ENCODE measurements around the gene ZNF606. TPM values are rescaled to one million over a fixed set of nuclear protein-coding genes. Genes with fewer than 3 reads are reported as not detected.

The ZNF606 gene
- total RNA-seq, 1 experiment from 2014 or later = 23.5 TPM

DNA sequence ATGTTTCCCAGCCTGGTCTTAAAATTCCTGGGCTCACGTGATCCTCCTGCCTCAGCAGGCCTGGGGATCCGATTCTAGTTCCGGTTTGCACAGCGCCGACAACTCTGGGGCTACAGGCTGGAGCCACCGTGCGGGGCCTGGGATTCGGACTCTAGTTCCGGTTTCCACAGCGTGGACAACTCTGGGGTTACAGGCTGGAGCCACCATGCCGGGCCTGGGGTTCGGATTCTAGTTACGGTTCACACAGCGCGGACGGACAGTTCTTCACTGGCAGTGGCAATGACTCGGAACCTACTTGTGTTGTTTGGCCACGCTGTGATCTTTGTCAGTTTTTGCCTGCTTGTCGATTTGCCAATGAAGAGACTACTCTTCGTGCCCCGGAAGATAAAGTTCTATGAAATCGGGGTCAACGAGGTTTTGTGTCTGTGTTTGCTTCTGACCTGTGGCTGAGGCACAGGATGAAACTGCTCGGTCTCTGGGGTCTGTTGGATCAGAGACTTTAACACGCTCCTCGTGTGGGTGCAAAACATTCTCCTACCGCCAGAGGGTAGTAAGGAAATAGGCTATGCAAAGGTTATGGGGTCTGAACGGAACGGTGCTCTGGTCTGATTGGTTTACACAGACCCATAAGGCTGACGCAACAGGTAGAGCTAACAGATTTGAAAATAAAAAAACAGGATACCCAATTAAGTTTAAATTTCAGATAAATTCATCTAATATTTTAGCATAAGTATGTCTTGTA, 19.1 kb upstream of the ZNF606 start:
- Mint-ChIP-seq H3K9me3 (ENCODE audit: low read depth, unreplicated experiment) (peaks cover 13% of the 10 kb centered on the region), H3K27me3 (ENCODE audit: unreplicated experiment) (no peaks in the 10 kb centered on the region), H3K4me3 (ENCODE audit: low read depth, unreplicated experiment) (no peak overlapping the region), H3K36me3 (ENCODE audit: insufficient read depth, unreplicated experiment) (no peaks in the 10 kb centered on the region), H3K27ac (ENCODE audit: unreplicated experiment) (no peak overlapping the region), H3K4me1 (ENCODE audit: low read depth, unreplicated experiment) (no peaks in the 10 kb centered on the region)
- TF ChIP-seq, protein P1, sequence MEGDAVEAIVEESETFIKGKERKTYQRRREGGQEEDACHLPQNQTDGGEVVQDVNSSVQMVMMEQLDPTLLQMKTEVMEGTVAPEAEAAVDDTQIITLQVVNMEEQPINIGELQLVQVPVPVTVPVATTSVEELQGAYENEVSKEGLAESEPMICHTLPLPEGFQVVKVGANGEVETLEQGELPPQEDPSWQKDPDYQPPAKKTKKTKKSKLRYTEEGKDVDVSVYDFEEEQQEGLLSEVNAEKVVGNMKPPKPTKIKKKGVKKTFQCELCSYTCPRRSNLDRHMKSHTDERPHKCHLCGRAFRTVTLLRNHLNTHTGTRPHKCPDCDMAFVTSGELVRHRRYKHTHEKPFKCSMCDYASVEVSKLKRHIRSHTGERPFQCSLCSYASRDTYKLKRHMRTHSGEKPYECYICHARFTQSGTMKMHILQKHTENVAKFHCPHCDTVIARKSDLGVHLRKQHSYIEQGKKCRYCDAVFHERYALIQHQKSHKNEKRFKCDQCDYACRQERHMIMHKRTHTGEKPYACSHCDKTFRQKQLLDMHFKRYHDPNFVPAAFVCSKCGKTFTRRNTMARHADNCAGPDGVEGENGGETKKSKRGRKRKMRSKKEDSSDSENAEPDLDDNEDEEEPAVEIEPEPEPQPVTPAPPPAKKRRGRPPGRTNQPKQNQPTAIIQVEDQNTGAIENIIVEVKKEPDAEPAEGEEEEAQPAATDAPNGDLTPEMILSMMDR (IDR thresholded peaks at IDR 0.05; ENCODE audit: unreplicated experiment) = no peak
- CTCF ChIA-PET = no interaction called here
- intact Hi-C loops (cut with micrococcal nuclease; ENCODE audit: unreplicated experiment) = no loop called here
- no peak for DNase-seq
- no TSS peak for BruUV-seq (replicated peaks)

DNA sequence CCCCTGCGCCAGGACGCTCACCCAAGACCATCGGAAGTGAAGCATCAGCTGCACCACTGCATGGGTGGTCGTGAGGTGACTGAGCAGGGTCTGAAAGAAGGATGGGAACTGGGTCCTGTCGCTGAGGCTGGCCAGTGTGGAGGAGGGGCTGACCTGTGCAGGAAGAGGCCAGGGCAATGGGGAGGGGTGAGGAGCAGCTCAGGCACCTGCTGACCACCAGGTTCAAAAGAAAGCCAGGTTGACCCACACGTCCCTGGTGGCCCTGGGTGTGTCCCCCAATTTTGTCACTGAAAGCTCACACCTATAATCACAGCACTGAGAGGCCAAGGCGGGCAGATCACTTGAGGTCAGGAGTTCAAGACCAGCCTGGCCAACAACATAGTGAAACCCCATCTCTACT, 17.5 kb upstream of the ZNF606 start:
- H3K9me3 Mint-ChIP-seq (ENCODE audit: low read depth, unreplicated experiment) = peaks cover 14% of the 10 kb centered on the region
- no peak overlapping the region for H3K27ac Mint-ChIP-seq (ENCODE audit: unreplicated experiment)
- no peak for DNase-seq
- CTCF ChIA-PET = no interaction called here
- TF ChIP-seq, protein P1 (IDR thresholded peaks at IDR 0.05; ENCODE audit: unreplicated experiment) = no peak
- H3K27me3 Mint-ChIP-seq (ENCODE audit: unreplicated experiment) = no peaks in the 10 kb centered on the region
- no peaks in the 10 kb centered on the region for H3K36me3 Mint-ChIP-seq (ENCODE audit: insufficient read depth, unreplicated experiment)
- H3K4me3 Mint-ChIP-seq (ENCODE audit: low read depth, unreplicated experiment) = no peak overlapping the region
- intact Hi-C loops (cut with micrococcal nuclease; ENCODE audit: unreplicated experiment) = no loop called here
- BruUV-seq (replicated peaks) = no TSS peak
- no peaks in the 10 kb centered on the region for H3K4me1 Mint-ChIP-seq (ENCODE audit: low read depth, unreplicated experiment)

DNA sequence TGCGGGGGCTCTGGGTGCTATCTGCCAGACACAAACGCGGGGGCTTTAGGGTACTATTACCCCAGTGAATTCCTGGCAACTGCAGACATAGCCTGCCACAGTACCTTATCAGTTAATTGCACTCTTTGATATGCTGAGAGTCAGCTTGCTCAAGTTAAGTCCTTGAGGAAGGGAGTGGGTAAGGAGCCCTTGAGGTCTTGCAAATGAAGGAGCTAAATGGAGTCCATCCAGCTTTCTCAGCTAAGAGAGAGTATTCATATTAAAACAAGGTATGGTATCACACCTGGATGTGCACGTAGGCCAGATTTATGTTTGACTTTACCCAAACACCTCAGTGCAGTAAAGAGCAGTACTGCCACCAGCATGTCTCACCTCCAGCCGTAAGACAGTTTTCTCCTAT, 11.5 kb upstream of the ZNF606 start:
- peaks cover 21% of the 10 kb centered on the region for H3K9me3 Mint-ChIP-seq (ENCODE audit: low read depth, unreplicated experiment)
- intact Hi-C loops (cut with micrococcal nuclease; ENCODE audit: unreplicated experiment) = no loop called here
- H3K27ac Mint-ChIP-seq (ENCODE audit: unreplicated experiment) = no peak overlapping the region
- CTCF ChIA-PET = no interaction called here
- no peaks in the 10 kb centered on the region for H3K4me1 Mint-ChIP-seq (ENCODE audit: low read depth, unreplicated experiment)
- no TSS peak for BruUV-seq (replicated peaks)
- DNase-seq = no peak
- H3K27me3 Mint-ChIP-seq (ENCODE audit: unreplicated experiment) = no peaks in the 10 kb centered on the region
- TF ChIP-seq, protein P1 (IDR thresholded peaks at IDR 0.05; ENCODE audit: unreplicated experiment) = no peak
- H3K4me3 Mint-ChIP-seq (ENCODE audit: low read depth, unreplicated experiment) = no peak overlapping the region
- peaks cover 8% of the 10 kb centered on the region for H3K36me3 Mint-ChIP-seq (ENCODE audit: insufficient read depth, unreplicated experiment)

DNA sequence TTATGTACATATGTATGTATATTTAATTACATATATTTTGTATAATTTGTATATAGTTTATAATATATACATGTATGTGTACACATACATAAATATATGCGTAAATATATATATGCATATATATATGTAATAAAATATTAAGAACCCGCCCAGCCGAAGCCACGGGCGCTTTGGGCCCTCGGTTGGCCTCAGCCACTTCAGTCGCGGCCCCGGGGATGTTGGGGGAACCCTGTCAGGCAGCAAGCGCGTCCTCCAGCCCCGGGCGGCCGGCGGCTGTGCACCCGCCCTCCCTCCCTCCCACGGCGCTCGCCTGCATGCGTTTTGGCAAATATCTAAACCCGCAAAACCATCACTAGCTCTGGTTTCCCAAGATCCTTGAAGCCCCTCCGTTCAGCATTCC, 7.9 kb upstream of the ZNF606 start:
- TF ChIP-seq, protein P1 (IDR thresholded peaks at IDR 0.05; ENCODE audit: unreplicated experiment) = no peak
- CTCF ChIA-PET = no interaction called here
- intact Hi-C loops (cut with micrococcal nuclease; ENCODE audit: unreplicated experiment) = no loop called here
- Mint-ChIP-seq H3K4me1 (ENCODE audit: low read depth, unreplicated experiment) (no peaks in the 10 kb centered on the region), H3K27ac (ENCODE audit: unreplicated experiment) (no peak overlapping the region), H3K9me3 (ENCODE audit: low read depth, unreplicated experiment) (peaks cover 33% of the 10 kb centered on the region), H3K27me3 (ENCODE audit: unreplicated experiment) (no peaks in the 10 kb centered on the region), H3K36me3 (ENCODE audit: insufficient read depth, unreplicated experiment) (peaks cover 22% of the 10 kb centered on the region), H3K4me3 (ENCODE audit: low read depth, unreplicated experiment) (no peak overlapping the region)
- BruUV-seq (replicated peaks) = no TSS peak
- DNase-seq = no peak

Measured in Calu3 (cell line).